ENCODE data around the gene ZBTB20. TPM values are rescaled to one million over a fixed set of nuclear protein-coding genes. Genes with fewer than 3 reads are reported as not detected.

ZBTB20 gene
- total and polyA plus RNA-seq, 12 donors: 2.8 to 167 (median 108) TPM

DNA sequence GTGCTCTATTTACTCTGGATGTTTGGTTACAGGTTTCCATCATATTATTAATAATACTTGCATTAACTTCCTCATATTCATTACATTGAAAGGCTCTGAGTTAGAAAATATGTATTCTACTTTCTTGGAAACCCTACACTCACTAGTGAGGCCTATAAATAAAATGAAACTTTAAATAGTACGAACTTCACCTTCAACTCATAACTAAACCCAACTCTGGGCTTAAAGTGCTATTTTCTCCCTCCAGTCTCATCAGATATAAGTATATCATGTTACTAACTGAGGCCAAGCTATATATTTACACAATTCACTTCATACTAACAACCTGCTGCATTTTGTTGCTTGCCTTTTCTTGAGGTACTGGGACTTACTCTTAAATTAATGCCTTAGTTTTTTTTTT lies 546.5 kb downstream of the ZBTB20 start:
- no peak overlapping the region for H3K4me3 ChIP-seq
- WGBS, 4 donors: 75 to 88% (median 83%) methylated on average over 1 of the region's 1 CpG
- no peak overlapping the region for H3K27ac ChIP-seq
- no peak for DNase-seq
- no peaks in the 10 kb centered on the region for H3K9me3 ChIP-seq (replicated peaks in 1 of 3)
- H3K36me3 ChIP-seq (replicated peaks in 1 of 2): no peaks in the 10 kb centered on the region
- H3K4me1 ChIP-seq (replicated peaks in 1 of 2): peaks cover 6 to 26% of the 10 kb centered on the region in 2 donors
- no peaks in the 10 kb centered on the region for H3K27me3 ChIP-seq
- TF ChIP-seq POLR2A (IDR thresholded peaks at IDR 0.05): no peak
- TF ChIP-seq, protein P1, sequence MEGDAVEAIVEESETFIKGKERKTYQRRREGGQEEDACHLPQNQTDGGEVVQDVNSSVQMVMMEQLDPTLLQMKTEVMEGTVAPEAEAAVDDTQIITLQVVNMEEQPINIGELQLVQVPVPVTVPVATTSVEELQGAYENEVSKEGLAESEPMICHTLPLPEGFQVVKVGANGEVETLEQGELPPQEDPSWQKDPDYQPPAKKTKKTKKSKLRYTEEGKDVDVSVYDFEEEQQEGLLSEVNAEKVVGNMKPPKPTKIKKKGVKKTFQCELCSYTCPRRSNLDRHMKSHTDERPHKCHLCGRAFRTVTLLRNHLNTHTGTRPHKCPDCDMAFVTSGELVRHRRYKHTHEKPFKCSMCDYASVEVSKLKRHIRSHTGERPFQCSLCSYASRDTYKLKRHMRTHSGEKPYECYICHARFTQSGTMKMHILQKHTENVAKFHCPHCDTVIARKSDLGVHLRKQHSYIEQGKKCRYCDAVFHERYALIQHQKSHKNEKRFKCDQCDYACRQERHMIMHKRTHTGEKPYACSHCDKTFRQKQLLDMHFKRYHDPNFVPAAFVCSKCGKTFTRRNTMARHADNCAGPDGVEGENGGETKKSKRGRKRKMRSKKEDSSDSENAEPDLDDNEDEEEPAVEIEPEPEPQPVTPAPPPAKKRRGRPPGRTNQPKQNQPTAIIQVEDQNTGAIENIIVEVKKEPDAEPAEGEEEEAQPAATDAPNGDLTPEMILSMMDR (IDR thresholded peaks at IDR 0.05): no peak
- intact Hi-C loops (cut with DNase I): no loop called here

DNA sequence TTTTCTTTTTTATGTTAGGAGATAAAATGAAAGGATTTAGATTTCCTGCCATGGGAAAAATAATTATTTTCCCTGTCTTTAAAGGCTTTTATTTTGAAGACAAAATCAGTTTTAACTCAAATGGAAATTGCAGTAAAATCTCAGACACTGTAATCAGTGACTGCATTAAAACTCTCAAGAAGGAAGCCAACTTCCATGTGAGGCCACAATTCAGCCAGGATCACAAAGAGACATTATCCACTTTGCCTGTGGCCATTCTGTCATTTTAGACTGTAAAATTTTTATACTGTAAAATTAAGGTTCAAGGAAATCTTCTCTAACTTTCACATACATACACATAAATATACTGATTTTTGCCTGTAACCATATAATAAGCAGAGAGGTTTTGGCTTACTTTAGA lies 549.2 kb downstream of the ZBTB20 start:
- H3K4me1 ChIP-seq (replicated peaks in 1 of 2): peaks cover 6 to 30% of the 10 kb centered on the region in 2 donors
- H3K27me3 ChIP-seq: no peaks in the 10 kb centered on the region
- H3K36me3 ChIP-seq (replicated peaks in 1 of 2): no peaks in the 10 kb centered on the region
- no peaks in the 10 kb centered on the region for H3K9me3 ChIP-seq (replicated peaks in 1 of 3)
- no peak for TF ChIP-seq POLR2A (IDR thresholded peaks at IDR 0.05)
- TF ChIP-seq, protein P1 (IDR thresholded peaks at IDR 0.05): no peak
- peak overlapping the region in 1 of 5 donors; percentile 25 for H3K27ac ChIP-seq
- no peak for DNase-seq
- no peak overlapping the region for H3K4me3 ChIP-seq
- intact Hi-C loops (cut with DNase I): no loop called here

DNA sequence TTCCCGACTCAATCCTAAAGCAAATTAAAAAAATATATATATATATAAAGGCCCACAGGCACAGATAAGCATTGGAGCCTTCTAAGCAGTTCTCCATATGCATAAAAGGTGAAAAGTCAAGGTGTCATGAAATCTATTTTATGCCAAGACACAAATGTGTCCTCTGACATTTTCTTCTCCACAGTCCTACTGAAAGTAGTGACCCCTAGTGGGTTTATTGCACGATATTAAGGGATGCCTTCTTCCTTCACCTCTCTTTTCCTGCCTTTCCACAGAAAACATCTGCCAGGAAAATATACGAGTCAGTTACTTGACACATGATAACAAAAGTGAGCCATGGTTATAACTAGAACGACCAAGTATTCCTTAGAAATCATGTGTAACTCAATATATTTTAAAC lies 550.1 kb downstream of the ZBTB20 start:
- H3K27ac ChIP-seq: no peak overlapping the region
- WGBS, 4 donors: 40 to 56% (median 50%) methylated on average over 4 of the region's 4 CpGs
- H3K4me1 ChIP-seq (replicated peaks in 1 of 2): peaks cover 6 to 30% of the 10 kb centered on the region in 2 donors

DNA sequence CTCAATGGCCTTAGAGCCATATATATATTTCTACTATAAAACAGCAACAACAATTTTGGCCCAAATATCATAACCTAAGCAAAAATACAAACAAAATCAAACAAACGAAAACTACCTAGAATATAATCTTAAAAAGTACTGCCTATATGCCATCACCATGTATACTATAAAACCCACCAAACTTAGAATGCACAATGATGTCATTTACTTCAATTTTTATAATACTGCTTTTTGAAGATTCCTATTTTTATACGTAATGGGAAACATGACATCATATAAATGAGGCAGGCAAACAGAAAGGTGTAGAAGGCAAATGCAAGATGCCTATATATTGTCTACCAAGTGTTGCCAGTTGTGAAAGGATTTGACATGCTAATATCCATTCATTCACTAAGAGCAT lies 550.9 kb downstream of the ZBTB20 start:
- intact Hi-C loops (cut with DNase I): no loop called here
- Histone ChIP-seq H3K9me3 (replicated peaks in 1 of 3) (no peaks in the 10 kb centered on the region), H3K4me3 (no peak overlapping the region), H3K4me1 (replicated peaks in 1 of 2) (peaks cover 6 to 30% of the 10 kb centered on the region in 2 donors), H3K27ac (no peak overlapping the region), H3K27me3 (no peaks in the 10 kb centered on the region), H3K36me3 (replicated peaks in 1 of 2) (no peaks in the 10 kb centered on the region)
- DNase-seq: no peak
- TF ChIP-seq, protein P1 (IDR thresholded peaks at IDR 0.05): no peak
- no peak for TF ChIP-seq POLR2A (IDR thresholded peaks at IDR 0.05)
- 90 to 95% (median 92%) methylated on average over 2 of the region's 2 CpGs for WGBS, 4 donors

More for the DNA sequence above, 550.1 kb downstream of the ZBTB20 start:
- H3K9me3 ChIP-seq (replicated peaks in 1 of 3): no peaks in the 10 kb centered on the region
- intact Hi-C loops (cut with DNase I): no loop called here
- TF ChIP-seq, protein P1 (IDR thresholded peaks at IDR 0.05): no peak
- TF ChIP-seq POLR2A (IDR thresholded peaks at IDR 0.05): no peak
- no peaks in the 10 kb centered on the region for H3K36me3 ChIP-seq (replicated peaks in 1 of 2)
- no peaks in the 10 kb centered on the region for H3K27me3 ChIP-seq
- no peak overlapping the region for H3K4me3 ChIP-seq
- no peak for DNase-seq
